ENCODE measurements around the gene SDHAF1. TPM values are rescaled to one million over a fixed set of nuclear protein-coding genes. Genes with fewer than 3 reads are reported as not detected.
A peak's percentile ranks its signal among the peaks of the same experiment; 100 is the strongest.

Gene SDHAF1
- total RNA-seq, 1 donor from 2014 or later = 14.3 TPM

GRCh38 chr19:35966771-35967170 is 28.2 kb upstream of the SDHAF1 start:
- H3K27ac Mint-ChIP-seq (ENCODE audit: unreplicated experiment) = no peak overlapping the region
- H3K36me3 Mint-ChIP-seq (ENCODE audit: low read depth, unreplicated experiment) = no peaks in the 10 kb centered on the region
- no peaks in the 10 kb centered on the region for H3K27me3 Mint-ChIP-seq (ENCODE audit: unreplicated experiment)
- peaks cover 2% of the 10 kb centered on the region for H3K4me1 Mint-ChIP-seq (ENCODE audit: unreplicated experiment)
- DNase-seq (ENCODE audit: low spot score) = no peak
- H3K9me3 Mint-ChIP-seq (ENCODE audit: unreplicated experiment) = no peaks in the 10 kb centered on the region
- no peak overlapping the region for H3K4me3 Mint-ChIP-seq (ENCODE audit: unreplicated experiment)
- TF ChIP-seq CTCF (IDR thresholded peaks at IDR 0.05; ENCODE audit: unreplicated experiment) = no peak

GRCh38 chr19:35973487-35973886 is 21.5 kb upstream of the SDHAF1 start:
- Mint-ChIP-seq H3K4me3 (ENCODE audit: unreplicated experiment) (no peak overlapping the region), H3K27ac (ENCODE audit: unreplicated experiment) (no peak overlapping the region), H3K4me1 (ENCODE audit: unreplicated experiment) (peaks cover 2% of the 10 kb centered on the region), H3K27me3 (ENCODE audit: unreplicated experiment) (peaks cover 3% of the 10 kb centered on the region), H3K36me3 (ENCODE audit: low read depth, unreplicated experiment) (no peaks in the 10 kb centered on the region), H3K9me3 (ENCODE audit: unreplicated experiment) (no peaks in the 10 kb centered on the region)
- no peak for TF ChIP-seq CTCF (IDR thresholded peaks at IDR 0.05; ENCODE audit: unreplicated experiment)
- no peak for DNase-seq (ENCODE audit: low spot score)

- TF ChIP-seq CTCF (IDR thresholded peaks at IDR 0.05; ENCODE audit: unreplicated experiment) = no peak
- DNase-seq (ENCODE audit: low spot score) = peak; percentile 57
- H3K9me3 Mint-ChIP-seq (ENCODE audit: unreplicated experiment) = no peaks in the 10 kb centered on the region
- no peaks in the 10 kb centered on the region for H3K4me1 Mint-ChIP-seq (ENCODE audit: unreplicated experiment)
- H3K27ac Mint-ChIP-seq (ENCODE audit: unreplicated experiment) = no peak overlapping the region
- no peak overlapping the region for H3K4me3 Mint-ChIP-seq (ENCODE audit: unreplicated experiment)
- no peaks in the 10 kb centered on the region for H3K36me3 Mint-ChIP-seq (ENCODE audit: low read depth, unreplicated experiment)
- H3K27me3 Mint-ChIP-seq (ENCODE audit: unreplicated experiment) = peaks cover 3% of the 10 kb centered on the region
Measured at GRCh38 chr19:35975608-35976214, 19.3 kb upstream of the SDHAF1 start.

- peak; percentile 59 for DNase-seq (ENCODE audit: low spot score)
- no peaks in the 10 kb centered on the region for H3K36me3 Mint-ChIP-seq (ENCODE audit: low read depth, unreplicated experiment)
- H3K4me1 Mint-ChIP-seq (ENCODE audit: unreplicated experiment) = no peaks in the 10 kb centered on the region
- no peak overlapping the region for H3K27ac Mint-ChIP-seq (ENCODE audit: unreplicated experiment)
- no peaks in the 10 kb centered on the region for H3K9me3 Mint-ChIP-seq (ENCODE audit: unreplicated experiment)
- peaks cover 4% of the 10 kb centered on the region for H3K27me3 Mint-ChIP-seq (ENCODE audit: unreplicated experiment)
- no peak for TF ChIP-seq CTCF (IDR thresholded peaks at IDR 0.05; ENCODE audit: unreplicated experiment)
- peak overlapping the region; percentile 19 for H3K4me3 Mint-ChIP-seq (ENCODE audit: unreplicated experiment)
Measured at GRCh38 chr19:35977446-35978222, 17.4 kb upstream of the SDHAF1 start.

GRCh38 chr19:35978271-35978670 is 16.7 kb upstream of the SDHAF1 start:
- Mint-ChIP-seq H3K4me1 (ENCODE audit: unreplicated experiment) (no peaks in the 10 kb centered on the region), H3K27ac (ENCODE audit: unreplicated experiment) (no peak overlapping the region), H3K4me3 (ENCODE audit: unreplicated experiment) (no peak overlapping the region), H3K27me3 (ENCODE audit: unreplicated experiment) (peaks cover 4% of the 10 kb centered on the region), H3K36me3 (ENCODE audit: low read depth, unreplicated experiment) (no peaks in the 10 kb centered on the region), H3K9me3 (ENCODE audit: unreplicated experiment) (no peaks in the 10 kb centered on the region)
- TF ChIP-seq CTCF (IDR thresholded peaks at IDR 0.05; ENCODE audit: unreplicated experiment) = no peak
- no peak for DNase-seq (ENCODE audit: low spot score)
